ENCODE data around the gene CCNE1.
"Not testable (repeated sequence)": the region's sequence is repeated elsewhere in the genome, so short reads cannot be mapped to it uniquely, and the experiment has no call there.

CCNE1 gene

GRCh38 chr19:29803951-29804350 is 7.8 kb upstream of the CCNE1 start:
- no CpG with 5 or more reads among the region's 13 CpGs for WGBS, 2 donors (ENCODE audit: extremely low coverage in 2 of 2, insufficient read length in 2 of 2, insufficient replicate concordance in 1 of 2)
- not testable (repeated sequence) for H3K4me3 ChIP-seq (ENCODE audit: low read length in 2 of 2); H2AFZ ChIP-seq (ENCODE audit: low read length); H2BK15ac ChIP-seq (ENCODE audit: low read length); DNase-seq (ENCODE audit: low spot score); H2AK5ac ChIP-seq (ENCODE audit: low read depth, low read length); H3K27ac ChIP-seq (replicated peaks; ENCODE audit: low read length); H3K4ac ChIP-seq (ENCODE audit: low read length); H3K79me1 ChIP-seq (ENCODE audit: low read depth, low read length); H4K91ac ChIP-seq (ENCODE audit: low read depth, low read length, poor library complexity); H3K18ac ChIP-seq (ENCODE audit: low read length); H3K4me2 ChIP-seq (ENCODE audit: insufficient read depth, low read length, poor library complexity, severe bottlenecking); H3K9ac ChIP-seq (ENCODE audit: low read depth, low read length, poor library complexity); H3K23ac ChIP-seq (ENCODE audit: low read depth, low read length, poor library complexity); H4K8ac ChIP-seq (ENCODE audit: low read depth, low read length); H3K36me3 ChIP-seq (replicated peaks in 1 of 2; ENCODE audit: control insufficient read depth in 2 of 2, insufficient read depth in 2 of 2, low read length in 2 of 2); H3K14ac ChIP-seq (ENCODE audit: low read length); H3K27me3 ChIP-seq (ENCODE audit: control insufficient read depth in 3 of 3, insufficient read depth in 3 of 3, low read depth in 1 of 3, low read length in 3 of 3); H2BK12ac ChIP-seq (ENCODE audit: low read length); H3K9me3 ChIP-seq (replicated peaks in 1 of 2; ENCODE audit: control insufficient read depth in 2 of 2, insufficient read depth in 1 of 2, low read depth in 1 of 2, low read length in 2 of 2); H2BK120ac ChIP-seq (ENCODE audit: low read depth, low read length)
- Histone ChIP-seq H3K4me1 (ENCODE audit: control insufficient read depth in 2 of 2, insufficient read depth in 1 of 2, low read depth in 1 of 2, low read length in 2 of 2) (peaks cover 3 to 18% of the 10 kb centered on the region in 2 donors), H2BK5ac (ENCODE audit: low read length) (peak overlapping the region; percentile 50)

GRCh38 chr19:29804493-29804892 is 7.3 kb upstream of the CCNE1 start:
- Histone ChIP-seq H3K9me3 (replicated peaks in 1 of 2; ENCODE audit: control insufficient read depth in 2 of 2, insufficient read depth in 1 of 2, low read depth in 1 of 2, low read length in 2 of 2) (no peaks in the 10 kb centered on the region), H3K4ac (ENCODE audit: low read length) (no peak overlapping the region), H3K27ac (replicated peaks; ENCODE audit: low read length) (no peak overlapping the region), H3K23ac (ENCODE audit: low read depth, low read length, poor library complexity) (no peak overlapping the region), H2BK120ac (ENCODE audit: low read depth, low read length) (no peak overlapping the region), H3K4me1 (ENCODE audit: control insufficient read depth in 2 of 2, insufficient read depth in 1 of 2, low read depth in 1 of 2, low read length in 2 of 2) (peaks cover 3 to 18% of the 10 kb centered on the region in 2 donors), H2AK5ac (ENCODE audit: low read depth, low read length) (no peak overlapping the region), H3K18ac (ENCODE audit: low read length) (no peak overlapping the region), H2BK5ac (ENCODE audit: low read length) (no peak overlapping the region), H2BK15ac (ENCODE audit: low read length) (no peak overlapping the region), H3K4me3 (ENCODE audit: low read length in 2 of 2) (no peak overlapping the region), H3K79me1 (ENCODE audit: low read depth, low read length) (no peaks in the 10 kb centered on the region), H2AFZ (ENCODE audit: low read length) (peak overlapping the region; percentile 73), H3K4me2 (ENCODE audit: insufficient read depth, low read length, poor library complexity, severe bottlenecking) (no peak overlapping the region), H3K27me3 (ENCODE audit: control insufficient read depth in 3 of 3, insufficient read depth in 3 of 3, low read depth in 1 of 3, low read length in 3 of 3) (no peaks in the 10 kb centered on the region), H4K91ac (ENCODE audit: low read depth, low read length, poor library complexity) (no peak overlapping the region), H2BK12ac (ENCODE audit: low read length) (no peak overlapping the region), H4K8ac (ENCODE audit: low read depth, low read length) (no peak overlapping the region), H3K9ac (ENCODE audit: low read depth, low read length, poor library complexity) (no peak overlapping the region), H3K36me3 (replicated peaks in 1 of 2; ENCODE audit: control insufficient read depth in 2 of 2, insufficient read depth in 2 of 2, low read length in 2 of 2) (no peaks in the 10 kb centered on the region), H3K14ac (ENCODE audit: low read length) (no peak overlapping the region)
- no peak for DNase-seq (ENCODE audit: low spot score)
- no CpG with 5 or more reads among the region's 3 CpGs for WGBS, 2 donors (ENCODE audit: extremely low coverage in 2 of 2, insufficient read length in 2 of 2, insufficient replicate concordance in 1 of 2)

- no peak overlapping the region for H3K27ac ChIP-seq (replicated peaks; ENCODE audit: low read length)
Measured at GRCh38 chr19:29805031-29805965, 6.5 kb upstream of the CCNE1 start.

GRCh38 chr19:29806098-29806866 is 5.5 kb upstream of the CCNE1 start:
- Histone ChIP-seq H3K27ac (replicated peaks; ENCODE audit: low read length) (no peak overlapping the region), H3K27me3 (ENCODE audit: control insufficient read depth in 3 of 3, insufficient read depth in 3 of 3, low read depth in 1 of 3, low read length in 3 of 3) (no peaks in the 10 kb centered on the region), H3K36me3 (replicated peaks in 1 of 2; ENCODE audit: control insufficient read depth in 2 of 2, insufficient read depth in 2 of 2, low read length in 2 of 2) (no peaks in the 10 kb centered on the region), H3K4me1 (ENCODE audit: control insufficient read depth in 2 of 2, insufficient read depth in 1 of 2, low read depth in 1 of 2, low read length in 2 of 2) (peaks cover 6 to 23% of the 10 kb centered on the region in 2 donors), H2AK5ac (ENCODE audit: low read depth, low read length) (no peak overlapping the region), H3K79me1 (ENCODE audit: low read depth, low read length) (no peaks in the 10 kb centered on the region), H3K4me2 (ENCODE audit: insufficient read depth, low read length, poor library complexity, severe bottlenecking) (no peak overlapping the region), H3K4ac (ENCODE audit: low read length) (no peak overlapping the region), H2BK5ac (ENCODE audit: low read length) (no peak overlapping the region), H3K9ac (ENCODE audit: low read depth, low read length, poor library complexity) (no peak overlapping the region), H3K23ac (ENCODE audit: low read depth, low read length, poor library complexity) (no peak overlapping the region), H2BK12ac (ENCODE audit: low read length) (no peak overlapping the region), H2AFZ (ENCODE audit: low read length) (peak overlapping the region; percentile 70), H4K8ac (ENCODE audit: low read depth, low read length) (no peak overlapping the region), H4K91ac (ENCODE audit: low read depth, low read length, poor library complexity) (no peak overlapping the region), H2BK120ac (ENCODE audit: low read depth, low read length) (no peak overlapping the region), H3K4me3 (ENCODE audit: low read length in 2 of 2) (no peak overlapping the region), H2BK15ac (ENCODE audit: low read length) (no peak overlapping the region), H3K18ac (ENCODE audit: low read length) (no peak overlapping the region), H3K14ac (ENCODE audit: low read length) (no peak overlapping the region), H3K9me3 (replicated peaks in 1 of 2; ENCODE audit: control insufficient read depth in 2 of 2, insufficient read depth in 1 of 2, low read depth in 1 of 2, low read length in 2 of 2) (no peaks in the 10 kb centered on the region)
- no CpG with 5 or more reads among the region's 10 CpGs for WGBS, 2 donors (ENCODE audit: extremely low coverage in 2 of 2, insufficient read length in 2 of 2, insufficient replicate concordance in 1 of 2)
- DNase-seq (ENCODE audit: low spot score) = no peak

More at GRCh38 chr19:29805031-29805965, 6.5 kb upstream of the CCNE1 start:
- Histone ChIP-seq H2AFZ (ENCODE audit: low read length) (peak overlapping the region; percentile 73), H4K91ac (ENCODE audit: low read depth, low read length, poor library complexity) (no peak overlapping the region), H2AK5ac (ENCODE audit: low read depth, low read length) (peak overlapping the region; percentile 8), H3K36me3 (replicated peaks in 1 of 2; ENCODE audit: control insufficient read depth in 2 of 2, insufficient read depth in 2 of 2, low read length in 2 of 2) (no peaks in the 10 kb centered on the region), H4K8ac (ENCODE audit: low read depth, low read length) (peak overlapping the region; percentile 58), H3K9me3 (replicated peaks in 1 of 2; ENCODE audit: control insufficient read depth in 2 of 2, insufficient read depth in 1 of 2, low read depth in 1 of 2, low read length in 2 of 2) (no peaks in the 10 kb centered on the region), H2BK15ac (ENCODE audit: low read length) (no peak overlapping the region), H3K9ac (ENCODE audit: low read depth, low read length, poor library complexity) (no peak overlapping the region), H3K18ac (ENCODE audit: low read length) (peak overlapping the region; percentile 42), H3K4me1 (ENCODE audit: control insufficient read depth in 2 of 2, insufficient read depth in 1 of 2, low read depth in 1 of 2, low read length in 2 of 2) (peaks cover 3 to 18% of the 10 kb centered on the region in 2 donors), H2BK12ac (ENCODE audit: low read length) (no peak overlapping the region), H3K27me3 (ENCODE audit: control insufficient read depth in 3 of 3, insufficient read depth in 3 of 3, low read depth in 1 of 3, low read length in 3 of 3) (no peaks in the 10 kb centered on the region), H3K79me1 (ENCODE audit: low read depth, low read length) (no peaks in the 10 kb centered on the region), H3K4ac (ENCODE audit: low read length) (no peak overlapping the region), H2BK5ac (ENCODE audit: low read length) (no peak overlapping the region), H3K4me2 (ENCODE audit: insufficient read depth, low read length, poor library complexity, severe bottlenecking) (no peak overlapping the region), H2BK120ac (ENCODE audit: low read depth, low read length) (no peak overlapping the region), H3K23ac (ENCODE audit: low read depth, low read length, poor library complexity) (no peak overlapping the region), H3K14ac (ENCODE audit: low read length) (no peak overlapping the region), H3K4me3 (ENCODE audit: low read length in 2 of 2) (no peak overlapping the region)
- DNase-seq (ENCODE audit: low spot score) = no peak
- no CpG with 5 or more reads among the region's 18 CpGs for WGBS, 2 donors (ENCODE audit: extremely low coverage in 2 of 2, insufficient read length in 2 of 2, insufficient replicate concordance in 1 of 2)
